K562 (cell line): ENCODE results near the gene ACAP2. TPM values are rescaled to one million over a fixed set of nuclear protein-coding genes. Genes with fewer than 3 reads are reported as not detected.
A peak's percentile ranks its signal among the peaks of the same experiment; 100 is the strongest.

Source experiments
- BRD4 ChIP-seq: fragments of 200-600 bp; sonication (generic); IDR thresholded peaks from 2 replicates; pipeline ENCODE4 v1.6.1; 2017; ENCODE audit warnings: inconsistent platforms
- BRD9 ChIP-seq: fragments of 450-650 bp; IDR thresholded peaks from 2 replicates; pipeline ENCODE4 v1.6.1; 2018; ENCODE audit warnings: low read depth; ENCODE audit not compliant: partially characterized antibody
- CBFA2T3 ChIP-seq: fragments of 450-650 bp; IDR thresholded peaks from 2 replicates; pipeline ENCODE4 v1.6.1; 2017
- GATAD2A ChIP-seq: fragments of 450-650 bp; IDR thresholded peaks from 2 replicates; pipeline ENCODE4 v1.6.1; 2017
- HDAC8 ChIP-seq: fragments of 450-650 bp; IDR thresholded peaks from 2 replicates; pipeline ENCODE4 v1.6.1; 2016; ENCODE audit warnings: mild to moderate bottlenecking, missing genetic modification characterization, moderate library complexity, missing compliant biosample characterization
- ILF3 ChIP-seq: fragments of 450-650 bp; IDR thresholded peaks from 2 replicates; pipeline ENCODE4 v1.6.1; 2018; ENCODE audit warnings: antibody characterized with exemption, mild to moderate bottlenecking, moderate library complexity, borderline replicate concordance
- KAT7 ChIP-seq: sonication (generic); formaldehyde crosslinking; IDR thresholded peaks from 2 replicates; pipeline ENCODE4 v1.8.0; 2022; ENCODE audit warnings: missing genetic modification reagents, mild to moderate bottlenecking, borderline replicate concordance
- MEF2D ChIP-seq: conservative IDR thresholded peaks from 2 replicates; pipeline ENCODE4 v1.6.1; 2016; ENCODE audit warnings: low read depth, missing genetic modification characterization, missing compliant biosample characterization
- MTA3 ChIP-seq: fragments of 450-650 bp; formaldehyde crosslinking; IDR thresholded peaks from 2 replicates; pipeline ENCODE4 v1.6.1; 2017; ENCODE audit warnings: mild to moderate bottlenecking, borderline replicate concordance
- NR2C2 ChIP-seq, 2 experiments: fragments of 200-800 bp in 1 of 2; sonication (Bioruptor generic) in 1 of 2; sonication (generic) in 1 of 2; formaldehyde crosslinking in 1 of 2; IDR thresholded peaks; 2 replicates each; pipeline versions ENCODE4 v1.6.1 to v1.8.0; 2016 to 2022; ENCODE audit warnings: mild to moderate bottlenecking in 1 of 2, missing compliant biosample characterization in 1 of 2, missing genetic modification characterization in 1 of 2, missing genetic modification reagents in 1 of 2
- RAD51 ChIP-seq: fragments of 450-650 bp; IDR thresholded peaks from 2 replicates; pipeline ENCODE4 v1.7.1; 2016; ENCODE audit warnings: low read depth, mild to moderate bottlenecking, borderline replicate concordance
- TAF15 ChIP-seq: fragments of 200-400 bp; formaldehyde crosslinking; IDR thresholded peaks from 2 replicates; pipeline ENCODE4 v1.6.1; 2017; ENCODE audit warnings: mild to moderate bottlenecking, low read depth, low read length, moderate library complexity
- TAL1 ChIP-seq: fragments of 450-650 bp; IDR thresholded peaks from 2 replicates; pipeline ENCODE4 v1.6.1; 2016; ENCODE audit warnings: mild to moderate bottlenecking
- TFAM ChIP-seq: fragments of 250-450 bp; sonication (Bioruptor Pico); conservative IDR thresholded peaks from 2 replicates; pipeline ENCODE4 v1.5.0; 2021; ENCODE audit warnings: mild to moderate bottlenecking, moderate library complexity
- XRCC5 ChIP-seq: fragments of 200-400 bp; formaldehyde crosslinking; IDR thresholded peaks from 2 replicates; pipeline ENCODE4 v1.6.1; 2017; ENCODE audit warnings: low read depth, mild to moderate bottlenecking, low read length
- ZKSCAN1 ChIP-seq: fragments of 150-350 bp; IDR thresholded peaks from 2 replicates; pipeline ENCODE4 v1.6.1; 2016; ENCODE audit warnings: low read depth, low read length
- ZNF134 ChIP-seq: fragments of 250-450 bp; sonication (Bioruptor Pico); conservative IDR thresholded peaks from 2 replicates; pipeline ENCODE4 v1.4.0; 2020
- ZNF780A ChIP-seq: fragments of 250-450 bp; sonication (Bioruptor Pico); IDR thresholded peaks from 2 replicates; pipeline ENCODE4 v1.5.0; 2021; ENCODE audit warnings: mild to moderate bottlenecking
- polyA plus RNA-seq, 8 experiments: library from polyadenylated mRNA; depleted of rRNA in 4 of 8; stranded (reverse) in 5 of 8; unstranded in 3 of 8; fragments of >200 nt; fragmentation: Nextera tagmentation in 2 of 8; fragmentation: Illumina TruSeq in 1 of 8; extraction: Ambion mirVana in 2 of 8; extraction: Trizol in 1 of 8; gene quantifications; 2 replicates each; pipeline versions ENCODE4 v1.2.1 to v1.2.3, GENCODE V29; 2011 to 2014; ENCODE audit warnings: inconsistent platforms in 1 of 8, missing spikeins in 1 of 8
- total RNA-seq, 7 experiments: library from RNA; depleted of rRNA in 6 of 7; stranded (reverse); fragments of >200 nt in 6 of 7; fragmentation: Illumina TruSeq in 2 of 7; extraction: Trizol in 2 of 7; gene quantifications; 2 replicates each; pipeline versions ENCODE4 v1.2.1 to v1.2.3, GENCODE V29; 2011 to 2021; ENCODE audit warnings: low replicate concordance in 1 of 7
- TF ChIP-seq, protein P1 (sequence below): fragments of 250-450 bp; sonication (Bioruptor Pico); IDR thresholded peaks from 2 replicates; pipeline ENCODE4 v1.5.0; 2021
- TF ChIP-seq, protein P2 (sequence below): fragments of 450-650 bp; formaldehyde crosslinking; IDR thresholded peaks from 2 replicates; pipeline ENCODE4 v1.4.0; 2020; ENCODE audit warnings: mild to moderate bottlenecking, mixed read lengths
- TF ChIP-seq, protein P3 (sequence below): sonication (generic); formaldehyde crosslinking; IDR thresholded peaks from 2 replicates; pipeline ENCODE4 v1.8.0; 2022; ENCODE audit warnings: missing genetic modification reagents, mild to moderate bottlenecking, borderline replicate concordance
- TF ChIP-seq, protein P4 (sequence below): IDR thresholded peaks from 2 replicates; pipeline ENCODE4 v1.6.1; 2011; ENCODE audit not compliant: insufficient read length; ENCODE audit errors: extremely low read depth
- TF ChIP-seq, protein P5 (sequence below): fragments of 250-450 bp; sonication (Bioruptor Pico); IDR thresholded peaks from 2 replicates; pipeline ENCODE4 v1.9.0; 2021; ENCODE audit warnings: mild to moderate bottlenecking

The ACAP2 gene
- total and polyA plus RNA-seq, 9 of the 15 experiments (the other 6 are each of a cell fraction or from before 2014, with no cell fraction given): 10.6 to 52.7 (median 34.4) TPM

DNA sequence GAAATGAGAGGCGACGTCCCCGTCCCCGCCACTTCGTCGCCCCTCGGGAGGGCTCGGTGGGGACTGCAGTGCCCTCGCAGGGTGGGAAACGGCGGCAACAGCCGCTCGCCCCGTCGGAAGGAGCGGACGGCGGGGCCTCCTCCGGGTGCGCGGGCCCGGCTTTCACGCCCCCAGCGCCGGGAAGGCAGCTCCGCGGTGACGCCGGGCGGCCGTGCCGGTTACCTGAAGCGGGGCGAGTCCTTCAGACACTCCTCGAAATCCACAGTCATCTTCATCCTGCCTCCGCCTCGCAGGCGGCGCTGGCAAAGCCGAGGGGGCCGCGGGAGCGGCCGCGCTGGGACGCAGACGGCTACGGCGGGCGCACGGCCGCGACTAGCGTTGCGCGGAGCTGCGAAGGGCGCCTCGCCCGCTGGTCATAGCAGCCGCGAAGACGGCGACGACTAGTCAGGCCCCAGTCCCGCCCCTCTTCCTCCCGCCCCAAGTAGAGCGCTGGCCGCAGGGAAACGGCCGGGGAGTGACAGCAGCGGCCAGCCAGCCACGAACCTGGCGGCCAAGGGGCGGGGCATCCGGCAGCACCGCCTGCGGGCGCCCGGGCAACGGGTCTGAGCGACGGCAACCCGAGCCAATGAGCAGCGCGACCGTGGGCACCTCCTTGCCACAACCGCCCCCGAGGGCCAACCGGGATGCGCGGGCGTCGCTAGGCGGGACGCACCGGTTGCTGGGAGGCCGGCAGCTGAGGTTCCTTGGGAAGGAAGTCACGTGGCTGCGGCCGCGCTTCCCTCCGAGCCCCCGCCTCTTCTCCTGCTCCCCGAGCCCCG is at the start of gene ACAP2 (continued):
- TF ChIP-seq, protein P1, sequence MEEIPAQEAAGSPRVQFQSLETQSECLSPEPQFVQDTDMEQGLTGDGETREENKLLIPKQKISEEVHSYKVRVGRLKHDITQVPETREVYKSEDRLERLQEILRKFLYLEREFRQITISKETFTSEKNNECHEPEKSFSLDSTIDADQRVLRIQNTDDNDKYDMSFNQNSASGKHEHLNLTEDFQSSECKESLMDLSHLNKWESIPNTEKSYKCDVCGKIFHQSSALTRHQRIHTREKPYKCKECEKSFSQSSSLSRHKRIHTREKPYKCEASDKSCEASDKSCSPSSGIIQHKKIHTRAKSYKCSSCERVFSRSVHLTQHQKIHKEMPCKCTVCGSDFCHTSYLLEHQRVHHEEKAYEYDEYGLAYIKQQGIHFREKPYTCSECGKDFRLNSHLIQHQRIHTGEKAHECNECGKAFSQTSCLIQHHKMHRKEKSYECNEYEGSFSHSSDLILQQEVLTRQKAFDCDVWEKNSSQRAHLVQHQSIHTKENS (CRISPR knock-in tag): no peak
- TF ChIP-seq ZNF134 (CRISPR knock-in tag): no peak
- TF ChIP-seq RAD51: peak; percentile 97
- no peak for TF ChIP-seq BRD4
- no peak for TF ChIP-seq NR2C2 (CRISPR knock-in tag; IDR thresholded peaks at IDR 0.05)
- no peak for TF ChIP-seq NR2C2 (tag; IDR thresholded peaks at IDR 0.05)
- TF ChIP-seq KAT7: no peak
- no peak for TF ChIP-seq CBFA2T3
- TF ChIP-seq GATAD2A: no peak
- 0 out of 2 replicates have a peak, but pooled peaks have one; percentile 37 for TF ChIP-seq HDAC8 (tag)
- no peak for TF ChIP-seq MEF2D (tag)
- TF ChIP-seq XRCC5: no peak
- no peak for TF ChIP-seq ZNF780A (CRISPR knock-in tag)
- TF ChIP-seq, protein P2, sequence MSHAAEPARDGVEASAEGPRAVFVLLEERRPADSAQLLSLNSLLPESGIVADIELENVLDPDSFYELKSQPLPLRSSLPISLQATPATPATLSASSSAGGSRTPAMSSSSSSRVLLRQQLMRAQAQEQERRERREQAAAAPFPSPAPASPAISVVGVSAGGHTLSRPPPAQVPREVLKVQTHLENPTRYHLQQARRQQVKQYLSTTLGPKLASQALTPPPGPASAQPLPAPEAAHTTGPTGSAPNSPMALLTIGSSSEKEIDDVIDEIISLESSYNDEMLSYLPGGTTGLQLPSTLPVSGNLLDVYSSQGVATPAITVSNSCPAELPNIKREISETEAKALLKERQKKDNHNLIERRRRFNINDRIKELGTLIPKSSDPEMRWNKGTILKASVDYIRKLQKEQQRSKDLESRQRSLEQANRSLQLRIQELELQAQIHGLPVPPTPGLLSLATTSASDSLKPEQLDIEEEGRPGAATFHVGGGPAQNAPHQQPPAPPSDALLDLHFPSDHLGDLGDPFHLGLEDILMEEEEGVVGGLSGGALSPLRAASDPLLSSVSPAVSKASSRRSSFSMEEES: peak; percentile 97
- TF ChIP-seq, protein P3, sequence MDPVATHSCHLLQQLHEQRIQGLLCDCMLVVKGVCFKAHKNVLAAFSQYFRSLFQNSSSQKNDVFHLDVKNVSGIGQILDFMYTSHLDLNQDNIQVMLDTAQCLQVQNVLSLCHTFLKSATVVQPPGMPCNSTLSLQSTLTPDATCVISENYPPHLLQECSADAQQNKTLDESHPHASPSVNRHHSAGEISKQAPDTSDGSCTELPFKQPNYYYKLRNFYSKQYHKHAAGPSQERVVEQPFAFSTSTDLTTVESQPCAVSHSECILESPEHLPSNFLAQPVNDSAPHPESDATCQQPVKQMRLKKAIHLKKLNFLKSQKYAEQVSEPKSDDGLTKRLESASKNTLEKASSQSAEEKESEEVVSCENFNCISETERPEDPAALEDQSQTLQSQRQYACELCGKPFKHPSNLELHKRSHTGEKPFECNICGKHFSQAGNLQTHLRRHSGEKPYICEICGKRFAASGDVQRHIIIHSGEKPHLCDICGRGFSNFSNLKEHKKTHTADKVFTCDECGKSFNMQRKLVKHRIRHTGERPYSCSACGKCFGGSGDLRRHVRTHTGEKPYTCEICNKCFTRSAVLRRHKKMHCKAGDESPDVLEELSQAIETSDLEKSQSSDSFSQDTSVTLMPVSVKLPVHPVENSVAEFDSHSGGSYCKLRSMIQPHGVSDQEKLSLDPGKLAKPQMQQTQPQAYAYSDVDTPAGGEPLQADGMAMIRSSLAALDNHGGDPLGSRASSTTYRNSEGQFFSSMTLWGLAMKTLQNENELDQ (CRISPR knock-in tag): no peak
- TF ChIP-seq BRD9: no peak
- no peak for TF ChIP-seq TFAM (CRISPR knock-in tag)
- no peak for TF ChIP-seq TAF15
- TF ChIP-seq ZKSCAN1: no peak
- TF ChIP-seq, protein P4, sequence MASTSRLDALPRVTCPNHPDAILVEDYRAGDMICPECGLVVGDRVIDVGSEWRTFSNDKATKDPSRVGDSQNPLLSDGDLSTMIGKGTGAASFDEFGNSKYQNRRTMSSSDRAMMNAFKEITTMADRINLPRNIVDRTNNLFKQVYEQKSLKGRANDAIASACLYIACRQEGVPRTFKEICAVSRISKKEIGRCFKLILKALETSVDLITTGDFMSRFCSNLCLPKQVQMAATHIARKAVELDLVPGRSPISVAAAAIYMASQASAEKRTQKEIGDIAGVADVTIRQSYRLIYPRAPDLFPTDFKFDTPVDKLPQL: no peak
- TF ChIP-seq ILF3: no peak
- TF ChIP-seq MTA3: peak; percentile 67; the same call in 1 of the 2 replicates
- no peak for TF ChIP-seq TAL1
- TF ChIP-seq, protein P5, sequence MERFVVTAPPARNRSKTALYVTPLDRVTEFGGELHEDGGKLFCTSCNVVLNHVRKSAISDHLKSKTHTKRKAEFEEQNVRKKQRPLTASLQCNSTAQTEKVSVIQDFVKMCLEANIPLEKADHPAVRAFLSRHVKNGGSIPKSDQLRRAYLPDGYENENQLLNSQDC (CRISPR knock-in tag): 0 out of 2 replicates have a peak, but pooled peaks have one; percentile 37
